Measurements from ENCODE around the gene ASTN2. TPM values are rescaled to one million over a fixed set of nuclear protein-coding genes. Genes with fewer than 3 reads are reported as not detected.

The ASTN2 gene
- total and polyA plus RNA-seq, 9 of the 15 experiments (the other 6 are each of a cell fraction or from before 2014, with no cell fraction given) = 0.56 to 3.5 (median 1.9) TPM

- Histone ChIP-seq H3K79me2 (ENCODE audit: control insufficient read depth, insufficient read depth, low read length) (no peaks in the 10 kb centered on the region), H3K4me2 (ENCODE audit: insufficient read depth, low read length) (no peak overlapping the region), H2AFZ (ENCODE audit: low read depth, low read length) (no peak overlapping the region), H3K9me3 (replicated peaks; ENCODE audit: control insufficient read depth, insufficient read depth, low read depth, low read length) (no peaks in the 10 kb centered on the region), H3K9ac (ENCODE audit: insufficient read depth in 1 of 2, low read depth in 2 of 2, low read length in 2 of 2) (no peak overlapping the region), H3K36me3 (ENCODE audit: control insufficient read depth, insufficient read depth, low read length) (no peaks in the 10 kb centered on the region), H3K27ac (ENCODE audit: extremely low read depth, low read depth, low read length) (no peak overlapping the region), H3K4me1 (replicated peaks in 1 of 2; ENCODE audit: control insufficient read depth in 2 of 2, insufficient read depth in 2 of 2, low read length in 2 of 2) (no peaks in the 10 kb centered on the region), H4K20me1 (replicated peaks; ENCODE audit: control insufficient read depth, insufficient read depth, low read length) (no peaks in the 10 kb centered on the region), H3K9me1 (ENCODE audit: control insufficient read depth, insufficient read depth, low read length) (no peaks in the 10 kb centered on the region), H3K4me3 (no peak overlapping the region), H3K27me3 (ENCODE audit: control insufficient read depth in 2 of 2, insufficient read depth in 2 of 2, low read length in 2 of 2) (no peaks in the 10 kb centered on the region)
- in situ Hi-C loops (cut with MboI) (no loop called here), intact Hi-C loops (cut with micrococcal nuclease) (no loop called here)
- FAIRE-seq (no peak), DNase-seq (ENCODE audit: extremely low read depth in 1 of 4, low spot score in 3 of 4) (no peak), ATAC-seq (no peak)
- POLR2A ChIA-PET = no interaction called here
- TF ChIP-seq, protein P1, sequence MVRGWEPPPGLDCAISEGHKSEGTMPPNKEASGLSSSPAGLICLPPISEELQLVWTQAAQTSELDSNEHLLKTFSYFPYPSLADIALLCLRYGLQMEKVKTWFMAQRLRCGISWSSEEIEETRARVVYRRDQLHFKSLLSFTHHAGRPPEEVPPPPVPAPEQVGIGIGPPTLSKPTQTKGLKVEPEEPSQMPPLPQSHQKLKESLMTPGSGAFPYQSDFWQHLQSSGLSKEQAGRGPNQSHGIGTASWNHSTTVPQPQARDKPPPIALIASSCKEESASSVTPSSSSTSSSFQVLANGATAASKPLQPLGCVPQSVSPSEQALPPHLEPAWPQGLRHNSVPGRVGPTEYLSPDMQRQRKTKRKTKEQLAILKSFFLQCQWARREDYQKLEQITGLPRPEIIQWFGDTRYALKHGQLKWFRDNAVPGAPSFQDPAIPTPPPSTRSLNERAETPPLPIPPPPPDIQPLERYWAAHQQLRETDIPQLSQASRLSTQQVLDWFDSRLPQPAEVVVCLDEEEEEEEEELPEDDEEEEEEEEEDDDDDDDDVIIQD (CRISPR knock-in tag; IDR thresholded peaks at IDR 0.05) = no peak
- no peak for TF ChIP-seq SIX5 (IDR thresholded peaks at IDR 0.05; ENCODE audit: borderline replicate concordance in 1 of 2, insufficient read depth in 1 of 2, low read depth in 1 of 2, low read length in 2 of 2)
- no peak for TF ChIP-seq ZSCAN29 (IDR thresholded peaks at IDR 0.05)
- TF ChIP-seq, protein P2, sequence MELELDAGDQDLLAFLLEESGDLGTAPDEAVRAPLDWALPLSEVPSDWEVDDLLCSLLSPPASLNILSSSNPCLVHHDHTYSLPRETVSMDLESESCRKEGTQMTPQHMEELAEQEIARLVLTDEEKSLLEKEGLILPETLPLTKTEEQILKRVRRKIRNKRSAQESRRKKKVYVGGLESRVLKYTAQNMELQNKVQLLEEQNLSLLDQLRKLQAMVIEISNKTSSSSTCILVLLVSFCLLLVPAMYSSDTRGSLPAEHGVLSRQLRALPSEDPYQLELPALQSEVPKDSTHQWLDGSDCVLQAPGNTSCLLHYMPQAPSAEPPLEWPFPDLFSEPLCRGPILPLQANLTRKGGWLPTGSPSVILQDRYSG (tag; conservative IDR thresholded peaks at IDR 0.05; ENCODE audit: low read depth) = no peak
- TF ChIP-seq TCF3 (CRISPR knock-in tag; IDR thresholded peaks at IDR 0.05) = no peak
- no peak for TF ChIP-seq DMBX1 (CRISPR knock-in tag; IDR thresholded peaks at IDR 0.05; ENCODE audit: borderline replicate concordance)
- TF ChIP-seq ZNF75A (CRISPR knock-in tag; IDR thresholded peaks at IDR 0.05) = no peak
- no peak for TF ChIP-seq USF2 (CRISPR knock-in tag; IDR thresholded peaks at IDR 0.05)
- no peak for TF ChIP-seq EGR1 (conservative IDR thresholded peaks at IDR 0.05)
- no peak for TF ChIP-seq ASH1L (IDR thresholded peaks at IDR 0.05; ENCODE audit: borderline replicate concordance, low read depth, partially characterized antibody)
- no peak for TF ChIP-seq GATAD2A (IDR thresholded peaks at IDR 0.05)
- TF ChIP-seq C11orf30 (IDR thresholded peaks at IDR 0.05; ENCODE audit: low read depth) = no peak
- no peak for TF ChIP-seq ZNF311 (CRISPR knock-in tag; IDR thresholded peaks at IDR 0.05)
- no TSS peak for BruUV-seq (replicated peaks)
- CTCF ChIA-PET (ENCODE audit: low intra/inter-chr PET ratio) = no interaction called here
- 0% methylated on average over 2 of the region's 2 CpGs for WGBS (ENCODE audit: insufficient coverage, low coverage, missing lambda C conversion rate)
These were observed 665.1 kb downstream of the ASTN2 start for GRCh38 chr9:116749772-116750171.

All from K562 (cell line).